ENCODE measurements around the gene LAMA2.

The LAMA2 gene

DNA sequence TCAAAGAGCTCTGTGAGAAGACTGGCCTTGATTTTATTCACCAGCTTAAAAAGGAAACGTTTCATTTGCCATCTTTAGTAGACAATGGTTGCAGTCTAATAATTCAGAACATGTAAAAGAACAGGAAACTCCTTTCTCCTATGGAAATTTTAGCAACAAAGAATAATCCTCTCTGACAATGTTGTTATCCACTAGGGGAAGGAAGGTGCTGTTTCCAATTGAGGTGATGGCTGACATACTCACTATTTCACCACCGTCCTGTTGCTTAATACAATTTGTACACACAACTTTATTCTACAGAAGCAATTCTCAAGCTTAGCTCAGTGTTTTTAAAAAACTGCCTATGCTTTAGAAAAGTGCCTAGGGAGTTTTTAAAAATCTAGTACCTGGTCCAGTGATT is 634.4 kb downstream of the LAMA2 start:
- no peaks in the 10 kb centered on the region for H3K4me1 ChIP-seq (ENCODE audit: control insufficient read depth in 1 of 2, insufficient read depth in 2 of 2, low read length in 2 of 2)
- H3K4me3 ChIP-seq (ENCODE audit: low read depth in 1 of 2, low read length in 2 of 2), result no peak overlapping the region
- no peaks in the 10 kb centered on the region for H3K36me3 ChIP-seq (ENCODE audit: control insufficient read depth in 1 of 2, insufficient read depth in 2 of 2, low read length in 2 of 2)
- no peak overlapping the region for H3K9ac ChIP-seq (ENCODE audit: low read depth in 1 of 2, low read length in 2 of 2)
- no peaks in the 10 kb centered on the region for H3K27me3 ChIP-seq (ENCODE audit: control insufficient read depth in 1 of 2, insufficient read depth in 2 of 2, low read length in 2 of 2)
- H3K27ac ChIP-seq (ENCODE audit: low read depth, low read length), result no peak overlapping the region
- H3K9me3 ChIP-seq (ENCODE audit: control insufficient read depth in 1 of 2, low read length in 2 of 2), result no peaks in the 10 kb centered on the region

GRCh38 chr6:129519750-129520149 is 636.8 kb downstream of the LAMA2 start:
- Histone ChIP-seq H3K4me3 (ENCODE audit: low read depth in 1 of 2, low read length in 2 of 2) (no peak overlapping the region), H3K27me3 (ENCODE audit: control insufficient read depth in 1 of 2, insufficient read depth in 2 of 2, low read length in 2 of 2) (no peaks in the 10 kb centered on the region)

DNA sequence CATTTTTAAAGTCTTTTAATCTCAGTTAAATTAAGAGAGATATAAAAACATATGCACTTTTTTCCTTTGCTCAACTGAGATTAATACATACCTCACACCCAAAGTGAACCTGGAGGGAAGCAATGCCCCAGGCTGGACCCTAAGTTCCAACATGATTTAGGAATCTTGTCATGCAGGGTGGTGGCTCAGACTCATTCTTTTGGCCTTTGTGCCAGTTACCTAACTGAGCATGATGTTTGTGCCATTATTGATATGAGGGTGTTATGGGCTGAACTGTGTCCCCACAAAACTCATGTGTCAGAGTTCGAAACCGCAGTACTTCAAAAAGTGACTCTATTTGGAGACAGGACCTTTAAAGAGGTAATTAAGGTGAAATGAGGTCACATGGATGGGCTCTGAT is 639.0 kb downstream of the LAMA2 start:
- H3K27me3 ChIP-seq (ENCODE audit: control insufficient read depth in 1 of 2, insufficient read depth in 2 of 2, low read length in 2 of 2), result no peaks in the 10 kb centered on the region
- no peak overlapping the region for H3K27ac ChIP-seq (ENCODE audit: low read depth, low read length)
- no peak overlapping the region for H3K9ac ChIP-seq (ENCODE audit: low read depth in 1 of 2, low read length in 2 of 2)

More at GRCh38 chr6:129519750-129520149, 636.8 kb downstream of the LAMA2 start:
- Histone ChIP-seq H3K9me3 (ENCODE audit: control insufficient read depth in 1 of 2, low read length in 2 of 2) (no peaks in the 10 kb centered on the region), H3K27ac (ENCODE audit: low read depth, low read length) (no peak overlapping the region), H3K9ac (ENCODE audit: low read depth in 1 of 2, low read length in 2 of 2) (no peak overlapping the region), H3K36me3 (ENCODE audit: control insufficient read depth in 1 of 2, insufficient read depth in 2 of 2, low read length in 2 of 2) (no peaks in the 10 kb centered on the region), H3K4me1 (ENCODE audit: control insufficient read depth in 1 of 2, insufficient read depth in 2 of 2, low read length in 2 of 2) (peaks cover 0 to 5% of the 10 kb centered on the region in 2 donors)

DNA sequence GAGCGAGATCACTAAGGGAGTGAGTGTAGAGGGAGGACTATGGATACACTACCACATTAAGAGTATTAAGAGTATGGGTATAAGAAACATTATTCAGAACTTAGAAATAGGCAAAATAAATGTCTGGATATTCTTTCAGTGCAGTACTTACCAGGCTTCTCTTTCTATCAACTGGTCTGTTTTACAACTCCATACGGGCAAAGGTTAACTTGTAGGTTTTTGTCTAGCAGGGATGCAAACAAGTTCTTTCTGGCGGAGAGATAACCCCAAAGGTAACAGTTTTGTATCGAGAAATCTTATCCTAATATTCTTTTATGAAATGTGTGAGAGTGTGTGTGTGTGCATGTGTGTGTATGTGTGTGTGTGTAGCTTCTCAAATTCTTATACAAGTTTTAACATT is 640.9 kb downstream of the LAMA2 start:
- no peaks in the 10 kb centered on the region for H3K36me3 ChIP-seq (ENCODE audit: control insufficient read depth in 1 of 2, insufficient read depth in 2 of 2, low read length in 2 of 2)
- no peak overlapping the region for H3K9ac ChIP-seq (ENCODE audit: low read depth in 1 of 2, low read length in 2 of 2)
- H3K4me1 ChIP-seq (ENCODE audit: control insufficient read depth in 1 of 2, insufficient read depth in 2 of 2, low read length in 2 of 2), result peaks cover 0 to 5% of the 10 kb centered on the region in 2 donors
- no peak overlapping the region for H3K4me3 ChIP-seq (ENCODE audit: low read depth in 1 of 2, low read length in 2 of 2)
- no peak overlapping the region for H3K27ac ChIP-seq (ENCODE audit: low read depth, low read length)
- H3K27me3 ChIP-seq (ENCODE audit: control insufficient read depth in 1 of 2, insufficient read depth in 2 of 2, low read length in 2 of 2), result no peaks in the 10 kb centered on the region
- no peaks in the 10 kb centered on the region for H3K9me3 ChIP-seq (ENCODE audit: control insufficient read depth in 1 of 2, low read length in 2 of 2)

More for the DNA sequence above, 639.0 kb downstream of the LAMA2 start:
- peaks cover 0 to 5% of the 10 kb centered on the region in 2 donors for H3K4me1 ChIP-seq (ENCODE audit: control insufficient read depth in 1 of 2, insufficient read depth in 2 of 2, low read length in 2 of 2)
- no peak overlapping the region for H3K4me3 ChIP-seq (ENCODE audit: low read depth in 1 of 2, low read length in 2 of 2)
- H3K9me3 ChIP-seq (ENCODE audit: control insufficient read depth in 1 of 2, low read length in 2 of 2), result no peaks in the 10 kb centered on the region
- H3K36me3 ChIP-seq (ENCODE audit: control insufficient read depth in 1 of 2, insufficient read depth in 2 of 2, low read length in 2 of 2), result no peaks in the 10 kb centered on the region

GRCh38 chr6:129525055-129525454 is 642.1 kb downstream of the LAMA2 start:
- Histone ChIP-seq H3K27ac (ENCODE audit: low read depth, low read length) (no peak overlapping the region), H3K27me3 (ENCODE audit: control insufficient read depth in 1 of 2, insufficient read depth in 2 of 2, low read length in 2 of 2) (no peaks in the 10 kb centered on the region), H3K9ac (ENCODE audit: low read depth in 1 of 2, low read length in 2 of 2) (no peak overlapping the region), H3K36me3 (ENCODE audit: control insufficient read depth in 1 of 2, insufficient read depth in 2 of 2, low read length in 2 of 2) (no peaks in the 10 kb centered on the region), H3K4me3 (ENCODE audit: low read depth in 1 of 2, low read length in 2 of 2) (no peak overlapping the region), H3K9me3 (ENCODE audit: control insufficient read depth in 1 of 2, low read length in 2 of 2) (no peaks in the 10 kb centered on the region), H3K4me1 (ENCODE audit: control insufficient read depth in 1 of 2, insufficient read depth in 2 of 2, low read length in 2 of 2) (peaks cover 0 to 5% of the 10 kb centered on the region in 2 donors)

GRCh38 chr6:129534926-129535325 is 652.0 kb downstream of the LAMA2 start:
- Histone ChIP-seq H3K27me3 (ENCODE audit: control insufficient read depth in 1 of 2, insufficient read depth in 2 of 2, low read length in 2 of 2) (no peaks in the 10 kb centered on the region), H3K9ac (ENCODE audit: low read depth in 1 of 2, low read length in 2 of 2) (no peak overlapping the region)

DNA sequence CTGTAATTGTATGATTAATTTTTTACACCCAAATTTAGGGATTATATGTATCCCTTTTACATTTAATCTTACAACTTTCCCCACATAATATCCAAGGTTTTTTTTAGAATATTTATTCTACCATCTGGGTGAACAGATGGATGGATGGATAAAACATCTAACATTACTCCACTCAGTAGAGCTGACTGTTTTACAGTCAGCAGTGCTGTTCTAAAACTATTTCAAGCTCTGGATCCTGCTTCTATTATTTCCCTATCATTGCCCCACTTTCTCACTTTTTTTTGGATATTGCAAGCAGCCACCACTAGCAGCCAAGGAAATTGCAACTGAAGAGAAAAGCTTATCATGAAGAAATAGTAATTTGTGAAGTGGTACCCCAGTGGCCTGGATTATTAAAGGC is 653.3 kb downstream of the LAMA2 start:
- Histone ChIP-seq H3K27ac (ENCODE audit: low read depth, low read length) (no peak overlapping the region), H3K9me3 (ENCODE audit: control insufficient read depth in 1 of 2, low read length in 2 of 2) (no peaks in the 10 kb centered on the region), H3K9ac (ENCODE audit: low read depth in 1 of 2, low read length in 2 of 2) (no peak overlapping the region), H3K27me3 (ENCODE audit: control insufficient read depth in 1 of 2, insufficient read depth in 2 of 2, low read length in 2 of 2) (no peaks in the 10 kb centered on the region), H3K4me1 (ENCODE audit: control insufficient read depth in 1 of 2, insufficient read depth in 2 of 2, low read length in 2 of 2) (no peaks in the 10 kb centered on the region), H3K4me3 (ENCODE audit: low read depth in 1 of 2, low read length in 2 of 2) (no peak overlapping the region), H3K36me3 (ENCODE audit: control insufficient read depth in 1 of 2, insufficient read depth in 2 of 2, low read length in 2 of 2) (no peaks in the 10 kb centered on the region)

More at GRCh38 chr6:129534926-129535325, 652.0 kb downstream of the LAMA2 start:
- Histone ChIP-seq H3K36me3 (ENCODE audit: control insufficient read depth in 1 of 2, insufficient read depth in 2 of 2, low read length in 2 of 2) (no peaks in the 10 kb centered on the region), H3K9me3 (ENCODE audit: control insufficient read depth in 1 of 2, low read length in 2 of 2) (no peaks in the 10 kb centered on the region), H3K4me1 (ENCODE audit: control insufficient read depth in 1 of 2, insufficient read depth in 2 of 2, low read length in 2 of 2) (no peaks in the 10 kb centered on the region), H3K4me3 (ENCODE audit: low read depth in 1 of 2, low read length in 2 of 2) (no peak overlapping the region), H3K27ac (ENCODE audit: low read depth, low read length) (no peak overlapping the region)

DNA sequence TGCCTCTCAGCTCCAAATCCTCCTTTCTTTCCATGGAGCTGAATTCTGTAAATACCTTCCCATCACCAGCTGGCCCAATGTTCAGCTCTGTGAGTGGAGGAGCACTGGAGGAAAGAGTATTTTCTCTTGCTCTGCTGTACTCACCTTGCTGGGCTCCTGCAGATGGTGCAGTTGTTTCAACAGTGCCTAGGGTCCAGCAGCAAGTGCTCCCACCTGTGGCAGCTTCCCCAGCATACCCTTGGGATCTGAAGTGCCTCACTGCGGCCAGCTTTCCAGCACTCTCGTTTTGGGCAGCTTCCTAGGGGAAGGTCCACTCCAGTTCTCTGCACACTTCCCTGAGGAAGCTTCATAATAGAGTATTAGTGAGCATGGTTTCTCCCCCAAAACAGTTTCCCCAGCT is 656.1 kb downstream of the LAMA2 start:
- Histone ChIP-seq H3K36me3 (ENCODE audit: control insufficient read depth in 1 of 2, insufficient read depth in 2 of 2, low read length in 2 of 2) (no peaks in the 10 kb centered on the region), H3K27me3 (ENCODE audit: control insufficient read depth in 1 of 2, insufficient read depth in 2 of 2, low read length in 2 of 2) (no peaks in the 10 kb centered on the region), H3K9me3 (ENCODE audit: control insufficient read depth in 1 of 2, low read length in 2 of 2) (no peaks in the 10 kb centered on the region), H3K27ac (ENCODE audit: low read depth, low read length) (no peak overlapping the region), H3K9ac (ENCODE audit: low read depth in 1 of 2, low read length in 2 of 2) (no peak overlapping the region), H3K4me1 (ENCODE audit: control insufficient read depth in 1 of 2, insufficient read depth in 2 of 2, low read length in 2 of 2) (no peaks in the 10 kb centered on the region), H3K4me3 (ENCODE audit: low read depth in 1 of 2, low read length in 2 of 2) (no peak overlapping the region)

DNA sequence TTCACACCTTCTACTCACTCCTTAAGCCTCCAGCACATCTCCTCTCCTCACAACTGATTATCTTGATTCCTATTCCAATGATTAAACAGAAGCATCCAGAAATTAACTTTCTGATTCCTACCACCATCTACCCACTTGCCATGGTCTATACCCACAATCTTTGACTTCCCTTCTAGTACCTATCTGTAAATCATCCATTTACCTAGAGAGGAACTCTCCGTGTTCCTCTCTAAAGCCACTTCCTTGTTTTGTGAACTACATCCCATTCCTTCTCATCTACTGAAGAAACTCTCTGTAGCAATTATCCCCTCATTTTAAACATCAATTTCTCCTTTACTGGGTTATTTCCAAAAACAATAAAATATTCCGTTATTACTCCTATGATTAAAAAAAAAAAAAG is 659.8 kb downstream of the LAMA2 start:
- H3K27ac ChIP-seq (ENCODE audit: low read depth, low read length), result no peak overlapping the region

GRCh38 chr6:129543981-129544380 is 661.0 kb downstream of the LAMA2 start:
- Histone ChIP-seq H3K4me1 (ENCODE audit: control insufficient read depth in 1 of 2, insufficient read depth in 2 of 2, low read length in 2 of 2) (no peaks in the 10 kb centered on the region), H3K4me3 (ENCODE audit: low read depth in 1 of 2, low read length in 2 of 2) (no peak overlapping the region), H3K9ac (ENCODE audit: low read depth in 1 of 2, low read length in 2 of 2) (no peak overlapping the region), H3K36me3 (ENCODE audit: control insufficient read depth in 1 of 2, insufficient read depth in 2 of 2, low read length in 2 of 2) (no peaks in the 10 kb centered on the region), H3K9me3 (ENCODE audit: control insufficient read depth in 1 of 2, low read length in 2 of 2) (no peaks in the 10 kb centered on the region), H3K27me3 (ENCODE audit: control insufficient read depth in 1 of 2, insufficient read depth in 2 of 2, low read length in 2 of 2) (no peaks in the 10 kb centered on the region), H3K27ac (ENCODE audit: low read depth, low read length) (no peak overlapping the region)

More for the DNA sequence above, 659.8 kb downstream of the LAMA2 start:
- no peaks in the 10 kb centered on the region for H3K4me1 ChIP-seq (ENCODE audit: control insufficient read depth in 1 of 2, insufficient read depth in 2 of 2, low read length in 2 of 2)
- H3K4me3 ChIP-seq (ENCODE audit: low read depth in 1 of 2, low read length in 2 of 2), result no peak overlapping the region
- H3K27me3 ChIP-seq (ENCODE audit: control insufficient read depth in 1 of 2, insufficient read depth in 2 of 2, low read length in 2 of 2), result no peaks in the 10 kb centered on the region
- no peaks in the 10 kb centered on the region for H3K36me3 ChIP-seq (ENCODE audit: control insufficient read depth in 1 of 2, insufficient read depth in 2 of 2, low read length in 2 of 2)
- H3K9ac ChIP-seq (ENCODE audit: low read depth in 1 of 2, low read length in 2 of 2), result no peak overlapping the region
- H3K9me3 ChIP-seq (ENCODE audit: control insufficient read depth in 1 of 2, low read length in 2 of 2), result no peaks in the 10 kb centered on the region
